KMS-11 (cell line): ENCODE measurements around the gene TAS1R1.

Source experiments
- H2AFZ ChIP-seq: fragments of 200-600 bp; sonication (generic); 2 replicates; pipeline ENCODE4 v1.6.1; 2016; ENCODE audit warnings: antibody characterized with exemption, mixed run types, low read depth
- H3K27ac ChIP-seq: fragments of 200-600 bp; sonication (generic); 2 replicates; pipeline ENCODE4 v1.6.1; 2016; ENCODE audit warnings: mild to moderate bottlenecking, mixed run types
- H3K27me3 ChIP-seq: fragments of 200-600 bp; sonication (generic); 2 replicates; pipeline ENCODE4 v1.6.1; 2017; ENCODE audit warnings: mild to moderate bottlenecking, low read depth, mixed run types, moderate library complexity; ENCODE audit not compliant: insufficient read depth
- H3K36me3 ChIP-seq: fragments of 200-600 bp; sonication (generic); 2 replicates; pipeline ENCODE4 v1.6.1; 2017; ENCODE audit warnings: mild to moderate bottlenecking, mixed run types; ENCODE audit not compliant: insufficient read depth
- H3K4me1 ChIP-seq: fragments of 200-600 bp; sonication (generic); 2 replicates; pipeline ENCODE4 v1.6.1; 2016; ENCODE audit warnings: mild to moderate bottlenecking, low read depth, mixed run types; ENCODE audit not compliant: poor library complexity, severe bottlenecking
- H3K4me2 ChIP-seq: fragments of 200-600 bp; sonication (generic); 2 replicates; pipeline ENCODE4 v1.7.0; 2016; ENCODE audit warnings: mild to moderate bottlenecking, mixed run types
- H3K4me3 ChIP-seq: fragments of 200-600 bp; sonication (generic); IDR thresholded peaks from 2 replicates; pipeline ENCODE4 v1.6.1; 2017; ENCODE audit warnings: low read depth, low read length, mixed read lengths; ENCODE audit not compliant: insufficient read depth
- H3K79me2 ChIP-seq: fragments of 200-600 bp; sonication (generic); 2 replicates; pipeline ENCODE4 v1.6.1; 2016; ENCODE audit warnings: low read depth, mixed run types; ENCODE audit not compliant: insufficient read depth
- H3K9ac ChIP-seq: fragments of 200-600 bp; sonication (generic); 2 replicates; pipeline ENCODE4 v1.6.1; 2016; ENCODE audit warnings: mild to moderate bottlenecking, mixed run types
- H4K20me1 ChIP-seq: fragments of 200-600 bp; sonication (generic); 2 replicates; pipeline ENCODE4 v1.6.1; 2016; ENCODE audit warnings: mild to moderate bottlenecking, mixed run types; ENCODE audit not compliant: insufficient read depth
- TF ChIP-seq, protein P1 (sequence below): fragments of 200-600 bp; sonication (generic); conservative IDR thresholded peaks from 2 replicates; pipeline ENCODE4 v1.6.1; 2017; ENCODE audit warnings: low read depth, mild to moderate bottlenecking, antibody characterized with exemption, low read length, moderate library complexity, mixed read lengths

TAS1R1 gene

DNA sequence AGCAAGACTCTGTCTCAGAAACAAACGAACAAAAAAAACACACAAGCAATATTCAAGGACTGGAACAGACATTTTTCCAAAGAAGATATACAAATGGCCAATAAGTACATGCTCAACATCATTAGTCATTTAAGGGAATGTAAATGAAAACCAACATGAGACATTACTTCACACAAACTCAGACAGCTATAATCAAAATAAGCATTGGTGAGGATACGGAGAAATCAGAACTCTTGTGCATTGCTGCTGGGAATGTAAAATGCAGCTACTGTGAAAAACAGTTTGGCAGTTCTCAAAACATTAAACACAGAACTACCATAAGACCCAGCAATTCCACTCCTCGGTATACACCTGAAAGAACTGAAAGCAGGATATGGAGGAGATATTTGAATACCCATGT is 16.2 kb upstream of the TAS1R1 start:
- Histone ChIP-seq H3K9ac (no peak overlapping the region), H2AFZ (no peak overlapping the region), H3K36me3 (no peaks in the 10 kb centered on the region), H3K27ac (no peak overlapping the region), H3K4me1 (no peaks in the 10 kb centered on the region), H3K4me2 (no peak overlapping the region), H3K4me3 (no peak overlapping the region), H3K79me2 (no peaks in the 10 kb centered on the region), H3K27me3 (no peaks in the 10 kb centered on the region), H4K20me1 (no peaks in the 10 kb centered on the region)
- TF ChIP-seq, protein P1, sequence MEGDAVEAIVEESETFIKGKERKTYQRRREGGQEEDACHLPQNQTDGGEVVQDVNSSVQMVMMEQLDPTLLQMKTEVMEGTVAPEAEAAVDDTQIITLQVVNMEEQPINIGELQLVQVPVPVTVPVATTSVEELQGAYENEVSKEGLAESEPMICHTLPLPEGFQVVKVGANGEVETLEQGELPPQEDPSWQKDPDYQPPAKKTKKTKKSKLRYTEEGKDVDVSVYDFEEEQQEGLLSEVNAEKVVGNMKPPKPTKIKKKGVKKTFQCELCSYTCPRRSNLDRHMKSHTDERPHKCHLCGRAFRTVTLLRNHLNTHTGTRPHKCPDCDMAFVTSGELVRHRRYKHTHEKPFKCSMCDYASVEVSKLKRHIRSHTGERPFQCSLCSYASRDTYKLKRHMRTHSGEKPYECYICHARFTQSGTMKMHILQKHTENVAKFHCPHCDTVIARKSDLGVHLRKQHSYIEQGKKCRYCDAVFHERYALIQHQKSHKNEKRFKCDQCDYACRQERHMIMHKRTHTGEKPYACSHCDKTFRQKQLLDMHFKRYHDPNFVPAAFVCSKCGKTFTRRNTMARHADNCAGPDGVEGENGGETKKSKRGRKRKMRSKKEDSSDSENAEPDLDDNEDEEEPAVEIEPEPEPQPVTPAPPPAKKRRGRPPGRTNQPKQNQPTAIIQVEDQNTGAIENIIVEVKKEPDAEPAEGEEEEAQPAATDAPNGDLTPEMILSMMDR: no peak

DNA sequence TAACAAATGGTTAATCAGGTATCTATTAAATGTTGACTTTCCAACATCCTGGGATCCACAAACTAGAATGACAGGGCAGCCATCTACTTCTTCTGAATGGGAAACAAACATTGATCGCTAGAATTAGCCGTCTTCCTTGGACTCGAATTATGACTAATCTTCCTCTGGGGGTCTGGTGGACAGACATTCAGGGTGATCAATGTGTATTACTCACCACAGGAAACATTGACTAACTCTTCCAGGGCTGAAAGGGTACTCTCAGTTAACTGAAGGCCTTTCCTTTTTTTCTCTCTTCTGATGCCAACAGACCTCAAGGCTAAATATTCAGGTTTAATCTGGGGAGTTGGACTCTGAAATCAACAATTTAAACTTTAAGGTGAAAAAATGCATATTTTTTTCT is 10.3 kb upstream of the TAS1R1 start:
- Histone ChIP-seq H3K9ac (no peak overlapping the region), H3K4me2 (no peak overlapping the region), H4K20me1 (no peaks in the 10 kb centered on the region), H3K79me2 (no peaks in the 10 kb centered on the region), H3K4me1 (no peaks in the 10 kb centered on the region), H3K4me3 (no peak overlapping the region), H3K36me3 (peaks cover 24% of the 10 kb centered on the region; the same call in 1 of the 2 replicates), H3K27me3 (no peaks in the 10 kb centered on the region), H3K27ac (no peak overlapping the region), H2AFZ (no peak overlapping the region)
- TF ChIP-seq, protein P1: no peak

DNA sequence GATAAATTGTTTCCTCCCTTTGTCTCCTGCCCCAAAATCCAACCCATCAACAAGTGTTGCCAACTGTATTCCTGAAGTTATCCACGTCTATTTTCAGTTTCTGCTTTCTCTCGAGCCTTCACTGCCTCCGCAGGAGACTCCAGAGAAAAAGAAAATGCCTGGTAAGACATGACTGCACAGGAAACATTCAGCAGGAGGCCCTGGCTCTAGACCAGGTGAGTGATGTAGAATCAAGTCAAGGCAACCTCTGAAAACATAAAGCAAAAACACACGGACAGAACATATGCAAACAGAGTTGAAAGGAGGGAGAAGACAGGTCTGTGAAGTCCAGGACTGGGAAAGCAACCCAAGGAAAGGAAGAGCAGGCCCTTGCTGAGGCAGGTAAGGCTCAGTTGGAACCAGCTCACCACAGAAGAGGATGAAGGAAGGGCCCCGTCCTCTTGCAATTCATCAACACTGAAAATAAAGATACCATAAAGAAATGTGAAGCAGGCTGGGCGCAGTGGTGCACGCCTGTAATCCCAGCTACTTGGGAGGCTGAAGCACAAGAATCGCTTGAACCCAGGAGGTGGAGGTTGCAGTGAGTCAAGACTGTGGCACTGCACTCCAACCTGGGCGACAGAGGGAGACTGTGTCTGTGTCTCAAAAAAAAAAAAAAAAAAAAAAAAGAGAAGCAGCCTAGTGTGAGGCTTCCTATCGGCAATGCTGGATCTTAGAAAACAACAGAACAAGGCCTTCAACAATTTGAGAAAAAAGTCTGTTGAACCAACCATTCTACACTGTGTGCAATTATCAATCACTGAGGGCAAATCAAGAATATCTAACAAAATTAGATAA is 9.6 kb upstream of the TAS1R1 start:
- Histone ChIP-seq H3K27me3 (no peaks in the 10 kb centered on the region), H3K4me2 (no peak overlapping the region), H3K9ac (no peak overlapping the region), H3K4me1 (no peaks in the 10 kb centered on the region), H3K27ac (no peak overlapping the region), H3K4me3 (no peak overlapping the region), H3K79me2 (no peaks in the 10 kb centered on the region; the same call in 1 of the 2 replicates), H2AFZ (no peak overlapping the region), H4K20me1 (no peaks in the 10 kb centered on the region), H3K36me3 (peaks cover 29% of the 10 kb centered on the region; the same call in 1 of the 2 replicates)
- TF ChIP-seq, protein P1: no peak

DNA sequence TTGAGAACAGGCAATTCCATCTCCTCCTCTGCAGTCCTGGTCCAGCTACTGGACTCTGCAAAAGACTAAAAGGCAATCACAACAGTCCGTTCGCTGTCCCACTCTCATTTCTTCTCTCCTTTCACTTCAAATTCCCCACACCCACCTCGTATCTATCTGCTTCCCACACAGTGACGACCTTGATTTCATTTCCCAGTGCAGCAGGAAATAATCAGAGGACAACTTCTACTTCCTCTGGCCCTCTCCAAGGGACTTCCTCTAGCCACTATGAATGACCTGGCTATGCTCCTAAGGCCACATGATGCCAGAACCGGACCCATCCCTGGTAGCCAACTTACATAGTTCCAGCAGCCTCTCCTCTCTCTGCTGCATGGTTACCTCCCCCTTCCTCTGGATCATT is 8.8 kb upstream of the TAS1R1 start:
- Histone ChIP-seq H3K79me2 (no peaks in the 10 kb centered on the region; the same call in 1 of the 2 replicates), H3K9ac (no peak overlapping the region), H3K4me2 (no peak overlapping the region), H3K27me3 (no peaks in the 10 kb centered on the region), H3K4me1 (no peaks in the 10 kb centered on the region), H3K36me3 (peaks cover 29% of the 10 kb centered on the region; the same call in 1 of the 2 replicates), H3K27ac (no peak overlapping the region), H3K4me3 (no peak overlapping the region), H4K20me1 (no peaks in the 10 kb centered on the region), H2AFZ (no peak overlapping the region)
- TF ChIP-seq, protein P1: no peak
